Left hindlimb (tissue), 1 donor: Measurements from ENCODE around the gene DRD3.

Experiments used
- DNase-seq: peaks from one replicate; pipeline ENCODE4 v3.0.0-alpha.2; 2018

Gene DRD3

DNA sequence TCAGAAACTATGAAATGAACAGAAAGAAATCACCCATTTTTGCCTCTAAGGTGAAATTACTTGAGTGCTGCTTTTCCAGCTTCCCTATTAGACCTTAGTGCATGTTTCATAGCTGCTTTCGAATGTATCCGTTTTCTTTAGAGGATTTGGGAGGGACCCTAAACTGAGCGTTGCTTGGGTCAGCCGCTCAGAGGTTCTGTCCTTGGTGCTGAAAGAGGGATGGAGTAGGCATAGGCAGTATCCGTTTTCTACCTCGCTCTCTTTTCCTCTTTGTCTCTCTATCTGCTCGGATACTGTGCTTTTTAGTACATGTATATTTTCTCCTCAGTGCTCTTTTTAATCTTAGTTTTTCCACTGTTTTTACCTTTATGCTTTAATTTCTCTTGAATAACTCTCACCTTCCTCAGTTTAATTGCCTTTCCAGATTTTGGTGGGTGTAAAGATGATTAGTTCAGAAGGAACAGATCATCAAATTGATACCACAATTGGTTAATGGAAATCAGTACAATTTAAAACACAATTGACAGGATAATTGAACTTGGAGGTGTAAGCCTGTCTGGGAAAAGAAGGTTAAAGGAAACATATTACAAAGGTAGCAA lies at the start of gene DRD3:
DRD3 (minus strand) TSS at position 283 of the 599 bp plus-strand sequence. CDS start 7,060 bp downstream, outside the sequence.
- peak; percentile 47 for DNase-seq

GRCh38 chr3:114227076-114227475 lies 48.2 kb upstream of the DRD3 start:
- DNase-seq, result no peak

- no peak for DNase-seq
Observed at GRCh38 chr3:114226313-114226712, 47.5 kb upstream of the DRD3 start.

DNA sequence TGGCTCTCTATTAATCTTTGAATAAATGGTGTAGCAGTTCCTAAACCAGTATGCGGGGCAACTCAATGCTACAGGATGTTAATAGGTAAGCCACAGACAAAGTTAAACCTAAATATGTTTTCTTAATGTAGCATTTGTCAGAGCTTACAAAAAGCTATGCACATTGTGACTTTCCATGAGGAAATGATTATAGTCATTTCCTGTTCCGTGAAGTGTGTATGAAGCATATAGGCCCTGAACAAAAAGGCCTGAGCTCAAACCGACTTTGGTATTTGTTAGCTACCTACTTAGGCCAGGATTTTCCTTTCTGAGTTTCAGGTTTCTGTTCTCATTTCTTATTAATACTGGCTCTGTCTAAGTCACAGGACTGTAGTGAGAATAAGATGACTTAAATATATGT lies 44.3 kb upstream of the DRD3 start:
- DNase-seq, result no peak

- DNase-seq, result no peak
Observed at GRCh38 chr3:114221881-114222264, 43.0 kb upstream of the DRD3 start.

DNA sequence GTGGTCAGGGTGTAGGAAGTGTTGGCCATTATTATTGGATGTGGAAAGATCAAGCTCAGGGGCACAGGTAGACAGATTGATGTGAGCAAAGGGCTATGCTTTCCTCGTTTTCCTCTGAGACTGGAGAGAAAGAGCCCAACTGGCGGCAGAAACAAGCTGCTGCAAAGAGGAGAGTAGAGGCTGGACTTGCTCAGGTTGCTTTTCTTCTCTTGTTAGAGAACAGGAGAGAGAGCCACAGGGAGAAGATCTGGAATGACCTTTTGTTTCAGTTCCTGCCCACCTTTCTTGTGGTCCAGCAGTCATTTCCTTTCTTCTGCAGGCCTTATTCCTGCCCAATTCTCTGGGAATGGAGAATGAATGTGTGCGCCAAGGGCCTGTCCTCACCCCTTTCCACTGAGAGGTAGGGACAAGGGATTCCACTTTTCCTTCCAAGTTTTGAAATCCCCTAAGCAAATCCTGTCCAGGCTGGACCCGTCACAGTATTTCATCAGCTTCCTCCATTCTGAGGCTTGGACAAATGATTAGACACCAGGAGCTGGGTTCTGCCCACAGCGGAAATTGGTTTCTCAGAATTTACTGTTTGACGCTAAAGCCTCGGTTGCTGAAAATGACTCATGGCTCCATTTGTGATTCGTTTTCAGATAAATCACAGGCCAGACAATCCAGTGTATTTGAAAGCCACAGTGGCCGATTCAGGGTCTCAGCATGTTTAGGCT lies 42.5 kb upstream of the DRD3 start:
- DNase-seq, result no peak

- no peak for DNase-seq
Observed at GRCh38 chr3:114219741-114220140, 40.9 kb upstream of the DRD3 start.

DNA sequence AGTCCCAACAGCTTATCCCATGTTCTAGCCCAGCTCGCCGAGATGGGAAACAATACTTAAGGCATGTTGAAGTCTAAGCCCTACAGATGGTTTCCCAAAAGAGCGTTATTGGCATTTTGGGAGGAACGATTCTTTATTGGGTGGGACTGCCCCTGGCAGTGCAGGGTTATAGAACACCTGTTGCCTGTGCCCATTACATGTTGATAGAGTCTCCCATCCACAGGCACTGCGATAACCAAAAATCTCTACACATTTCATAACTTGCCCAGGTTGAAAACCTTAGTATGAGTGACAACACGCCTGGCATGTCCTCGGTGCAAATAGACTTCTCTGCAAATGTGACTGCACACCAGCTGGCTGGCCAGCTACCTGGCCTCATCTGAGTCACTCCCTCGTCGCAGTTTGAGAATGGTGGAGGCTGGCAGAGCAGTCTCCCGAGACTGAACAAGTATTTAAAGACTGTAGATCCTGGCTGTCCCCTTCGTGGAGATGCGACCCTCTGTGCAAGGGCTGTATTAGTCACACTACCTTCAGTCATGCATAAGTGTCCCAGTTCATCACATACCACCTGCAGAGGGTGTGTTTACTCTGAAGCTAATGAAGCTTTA lies 39.8 kb upstream of the DRD3 start:
- no peak for DNase-seq

DNA sequence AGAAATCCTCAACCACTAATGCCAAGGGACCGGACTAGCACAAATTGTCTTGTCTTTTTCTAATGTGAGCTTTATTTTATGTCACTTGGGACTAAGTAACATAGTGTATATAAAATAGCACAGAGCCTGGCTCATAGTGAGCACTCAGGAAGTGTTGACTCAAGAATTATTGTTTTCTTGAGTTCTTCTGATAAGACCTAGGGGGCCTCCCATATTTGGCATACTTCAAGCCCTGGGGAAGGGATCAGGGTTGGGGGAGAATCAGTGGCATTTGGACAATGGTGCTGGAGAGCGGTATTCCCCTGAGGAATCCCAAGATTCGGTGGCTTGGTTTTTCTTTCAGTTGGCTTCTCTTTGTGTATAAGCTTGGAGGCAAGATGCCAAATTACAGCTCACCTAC lies 39.2 kb upstream of the DRD3 start:
- DNase-seq, result no peak

DNA sequence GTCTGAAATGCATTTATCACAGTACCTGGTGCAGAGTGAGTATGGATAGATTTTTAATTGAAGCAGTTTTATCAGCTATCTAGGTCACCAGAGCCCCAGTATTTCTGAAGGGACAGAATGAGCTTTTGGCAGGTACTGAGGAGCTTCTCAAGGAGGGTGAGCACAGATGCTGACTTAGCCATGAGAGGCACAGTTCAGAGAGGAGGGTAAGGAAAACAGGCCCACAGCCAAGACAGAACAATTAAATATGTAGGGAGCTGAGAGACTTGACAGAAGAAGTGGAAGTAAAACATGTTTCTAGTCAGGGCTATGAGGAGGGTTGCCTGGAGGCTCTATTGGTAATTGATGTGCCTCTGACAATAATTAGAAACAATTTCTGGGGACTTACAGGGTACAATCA lies 38.4 kb upstream of the DRD3 start:
- no peak for DNase-seq

DNA sequence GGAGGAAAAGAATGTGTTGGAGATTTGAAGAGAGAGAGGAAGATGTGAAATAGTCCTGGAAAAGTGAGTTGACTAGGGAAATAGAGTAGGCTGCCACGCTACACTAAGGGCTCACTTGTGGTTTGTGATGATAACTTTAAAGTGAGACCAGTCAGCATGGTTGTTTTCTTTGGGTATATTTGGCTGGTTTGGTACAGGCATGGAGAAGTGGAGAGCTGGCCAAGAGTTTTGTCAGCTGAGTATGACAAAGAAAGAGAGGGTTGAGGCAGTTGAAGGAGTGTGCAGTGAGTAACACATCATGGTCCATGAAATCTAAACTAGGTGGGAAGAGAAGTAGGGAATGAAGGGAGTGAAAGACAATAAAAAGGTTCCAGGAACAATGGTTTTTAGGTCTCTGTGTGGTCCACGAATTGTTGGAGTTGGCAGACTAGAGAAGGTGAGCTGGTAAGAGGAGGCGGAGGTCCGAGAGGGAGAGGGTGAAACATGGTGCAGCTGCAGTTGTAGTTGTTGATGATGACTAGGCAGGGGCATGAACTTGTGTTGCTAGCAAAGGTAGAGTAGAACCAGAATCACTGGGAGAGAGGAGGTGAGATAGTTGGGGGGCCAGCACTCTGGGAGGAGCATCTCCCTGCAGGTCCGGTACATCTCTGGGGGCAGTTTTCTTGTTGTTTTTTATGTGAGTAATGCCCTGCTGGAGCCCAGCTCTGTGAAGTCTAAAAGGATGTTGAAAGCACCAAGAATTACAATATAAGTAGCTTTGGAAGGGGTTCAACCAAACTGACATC lies 37.5 kb upstream of the DRD3 start:
- DNase-seq, result no peak

- DNase-seq, result no peak
Observed at GRCh38 chr3:114214542-114215341, 35.9 kb upstream of the DRD3 start.

DNA sequence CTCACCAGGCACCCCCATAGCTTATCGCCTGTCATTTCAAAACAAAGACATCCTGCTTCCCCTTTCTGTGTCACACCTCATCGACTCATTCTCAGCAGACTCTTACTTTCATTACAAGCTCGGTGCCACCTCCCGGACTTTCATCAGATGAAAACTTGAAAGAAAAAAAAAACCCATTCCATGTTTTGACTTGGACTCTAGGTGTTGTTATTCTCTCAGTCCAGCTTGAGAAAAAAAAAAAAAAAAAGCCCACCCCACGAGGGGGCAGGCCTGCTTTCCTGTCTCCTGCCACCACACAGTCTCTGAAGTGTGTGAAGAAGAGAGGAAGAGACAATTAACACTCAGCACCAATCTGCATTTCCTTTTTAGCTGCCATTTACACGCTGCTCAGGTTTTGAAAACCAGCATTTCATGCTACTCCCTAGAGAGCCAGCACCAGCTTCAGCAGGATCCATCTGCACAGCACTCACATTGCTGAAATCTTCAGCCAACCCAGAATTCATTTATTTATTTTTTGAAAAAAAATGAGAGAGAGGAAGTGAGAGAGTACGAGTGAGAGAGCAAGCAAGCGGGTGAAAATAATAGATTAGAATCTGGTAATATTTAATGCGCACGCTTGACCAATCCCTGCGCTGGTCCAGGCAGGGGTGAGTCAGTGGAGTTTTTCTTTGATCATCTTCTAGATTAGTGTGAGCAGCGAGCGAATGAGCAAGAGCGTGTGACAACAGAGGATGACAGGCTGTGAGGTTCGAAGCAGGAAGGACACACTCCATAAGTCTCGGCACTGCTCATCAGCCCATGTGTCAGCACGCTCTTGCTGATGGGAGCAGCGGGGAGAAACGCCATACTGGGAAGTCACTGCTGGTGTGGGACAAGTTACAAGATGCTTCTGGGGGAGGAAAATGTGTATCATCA lies 35.0 kb upstream of the DRD3 start:
- DNase-seq, result no peak

GRCh38 chr3:114213292-114213626 lies 34.4 kb upstream of the DRD3 start:
- DNase-seq, result no peak

GRCh38 chr3:114212646-114213045 lies 33.8 kb upstream of the DRD3 start:
- no peak for DNase-seq

GRCh38 chr3:114207768-114208167 lies 28.9 kb upstream of the DRD3 start:
- no peak for DNase-seq

GRCh38 chr3:114206342-114206741 lies 27.5 kb upstream of the DRD3 start:
- DNase-seq, result no peak

DNA sequence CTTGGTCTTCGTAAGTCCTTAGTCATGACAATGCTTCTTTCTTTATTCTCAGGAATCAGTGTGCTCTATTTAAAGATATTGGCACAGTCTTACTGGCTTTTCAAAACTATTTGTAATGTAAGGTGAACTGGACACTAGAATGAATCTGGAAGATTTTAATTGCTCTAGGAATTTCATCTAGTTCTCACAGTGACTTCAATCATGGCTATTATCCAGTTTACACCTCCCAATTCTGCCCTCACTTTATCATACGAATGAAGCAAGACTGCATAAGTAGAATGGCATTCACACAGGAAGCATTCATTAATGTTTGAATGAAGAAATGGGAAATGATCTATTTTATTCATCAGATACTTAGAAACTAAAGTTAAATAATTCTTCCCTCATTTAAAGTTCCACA lies 26.7 kb upstream of the DRD3 start:
- DNase-seq, result no peak

DNA sequence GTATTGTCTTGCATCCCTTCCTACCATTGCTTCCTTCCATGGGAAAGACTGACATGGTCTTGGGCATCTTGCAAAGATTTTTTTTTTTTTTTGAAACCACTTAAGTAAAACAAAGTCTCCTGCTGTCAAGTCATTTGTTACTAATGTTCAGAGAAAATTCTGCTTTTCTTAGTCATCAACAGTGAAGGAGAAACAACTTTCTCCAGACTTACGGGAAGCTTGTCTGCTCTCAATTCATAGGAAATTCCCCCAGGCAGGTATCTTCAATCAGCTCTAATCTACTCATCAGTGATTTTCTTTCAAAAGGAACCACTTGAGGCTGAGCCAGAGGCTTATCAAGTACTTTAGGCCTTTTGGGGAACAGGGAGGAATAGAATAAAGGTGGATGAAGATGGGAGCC lies 15.9 kb upstream of the DRD3 start:
- DNase-seq, result no peak

GRCh38 chr3:114192136-114192535 lies 13.3 kb upstream of the DRD3 start:
- DNase-seq, result no peak

DNA sequence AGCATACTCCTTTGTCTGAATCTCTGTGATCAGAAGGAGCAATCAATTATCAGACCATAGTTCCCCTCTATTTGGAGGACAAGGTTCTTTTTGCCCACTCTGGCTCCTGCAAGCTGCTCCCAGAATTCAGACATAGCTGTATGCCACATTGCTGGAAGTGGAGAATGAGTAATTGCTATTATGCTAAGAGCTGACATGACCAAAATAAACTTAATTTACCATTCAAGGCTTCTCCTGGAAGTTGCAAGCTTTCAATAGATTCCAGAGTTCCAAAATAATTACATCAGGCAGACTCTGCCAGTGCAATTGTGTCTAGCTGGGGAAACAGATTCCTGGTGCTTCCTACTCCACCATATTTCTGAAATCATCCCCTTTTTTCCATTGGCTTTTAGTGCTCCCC lies 7.6 kb upstream of the DRD3 start:
- no peak for DNase-seq

GRCh38 chr3:114179575-114179974 lies 723 bp upstream of the DRD3 start:
- DNase-seq, result no peak
